GM21737 (cell line): ENCODE measurements around the gene TNFAIP1.

Experiments
- ATAC-seq: cut with Tn5 transposase; IDR thresholded peaks from one replicate; pipeline ENCODE4 v1.9.1; 2021; ENCODE audit warnings: mild to moderate bottlenecking, moderate library complexity; ENCODE audit not compliant: unreplicated experiment

Gene TNFAIP1

DNA sequence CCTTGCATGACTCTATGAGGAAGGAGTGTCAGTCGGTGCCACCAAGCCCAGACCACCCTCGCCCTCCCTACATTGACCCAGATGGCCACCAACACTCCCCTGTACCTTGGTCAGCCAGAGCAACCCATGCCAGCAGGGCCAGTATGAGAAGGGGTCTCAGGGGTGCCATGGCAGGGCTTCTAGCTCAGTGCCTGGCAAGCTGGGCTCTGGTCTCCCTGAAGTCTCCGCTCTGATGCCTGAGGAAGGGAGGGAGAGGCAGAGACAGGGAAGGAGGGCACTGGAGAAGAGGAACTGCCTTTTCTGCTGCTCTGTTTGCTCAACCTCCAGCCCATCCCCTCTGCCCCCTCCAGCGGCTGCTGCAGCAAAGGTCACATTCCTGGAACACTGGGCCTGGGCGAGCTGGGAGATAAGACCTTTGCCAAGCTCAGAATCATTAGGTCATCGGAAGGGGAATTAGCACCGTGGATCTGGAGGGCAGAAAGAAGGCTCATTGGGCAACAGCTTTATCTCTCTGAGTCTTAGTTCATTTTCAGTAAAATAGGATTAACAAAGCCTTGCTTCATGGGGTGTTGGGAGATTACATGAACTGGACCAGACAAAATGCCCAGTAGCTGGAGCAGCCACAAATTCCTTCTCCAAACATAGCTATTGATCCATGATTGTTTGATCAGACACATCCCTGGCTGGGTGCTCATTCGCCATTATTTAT lies 34.6 kb downstream of the TNFAIP1 start, which contains the start of gene VTN:
Gene VTN, minus strand, starts transcription at position 273 of the 709 bp plus-strand sequence. Its CDS starts 104 bp downstream, at position 169.
- ATAC-seq: no peak

DNA sequence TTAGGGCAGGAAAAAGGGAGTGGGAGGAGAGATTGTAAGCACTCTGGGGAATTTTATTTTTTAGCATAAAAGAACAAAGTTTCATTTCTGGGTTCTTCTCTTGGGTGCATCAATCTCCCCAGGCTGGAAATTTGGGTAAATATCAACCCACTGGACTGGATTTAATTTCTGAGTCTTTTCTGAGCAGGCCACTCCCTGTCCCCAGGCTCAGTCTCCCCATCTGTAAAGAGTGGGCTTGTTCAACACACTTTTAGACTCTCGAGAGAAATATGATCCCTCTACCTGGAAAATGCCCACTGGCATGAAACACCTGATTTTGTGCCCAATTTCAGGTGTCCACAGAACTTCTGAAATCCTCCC lies 35.2 kb downstream of the TNFAIP1 start:
- ATAC-seq: no peak

DNA sequence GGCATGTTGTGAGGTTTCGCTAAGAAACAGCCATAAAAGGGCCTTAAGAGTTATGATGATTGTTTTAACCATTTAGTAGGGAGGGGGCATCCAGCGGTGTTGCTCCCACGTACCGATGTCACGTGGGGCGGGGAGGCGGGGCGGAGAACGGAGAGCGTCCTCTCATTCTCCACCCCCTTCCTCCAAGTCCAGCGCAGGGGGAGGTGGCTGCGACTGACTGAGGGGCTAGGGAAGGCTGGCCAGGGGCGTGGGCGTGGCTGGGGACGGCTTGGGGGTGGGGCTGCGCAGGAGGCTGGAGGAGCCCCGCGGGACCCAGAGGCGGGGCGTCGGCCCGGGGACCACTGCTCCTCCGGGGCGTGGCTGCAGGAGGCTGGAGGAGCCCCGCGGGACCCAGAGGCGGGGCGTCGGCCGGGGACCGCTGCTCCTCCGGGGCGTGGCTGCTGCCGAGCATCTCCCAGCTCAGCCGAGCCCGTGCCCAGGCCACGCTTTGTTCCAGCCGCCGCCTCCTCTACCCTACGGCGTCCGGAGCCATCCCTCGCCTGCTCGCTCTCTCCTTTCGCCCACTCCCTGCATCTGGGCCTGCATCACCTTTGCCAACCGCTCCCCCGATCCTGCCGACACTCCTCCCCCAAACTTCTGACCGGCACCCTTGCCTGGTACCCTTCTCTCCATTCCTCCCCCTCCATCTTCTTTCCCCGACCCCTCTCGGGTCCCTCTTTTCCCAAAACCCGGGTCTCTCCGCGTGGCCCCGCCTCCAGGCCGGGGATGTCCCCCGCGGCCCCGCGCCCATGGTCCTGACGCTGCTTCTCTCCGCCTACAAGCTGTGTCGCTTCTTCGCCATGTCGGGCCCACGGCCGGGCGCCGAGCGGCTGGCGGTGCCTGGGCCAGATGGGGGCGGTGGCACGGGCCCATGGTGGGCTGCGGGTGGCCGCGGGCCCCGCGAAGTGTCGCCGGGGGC lies 36.0 kb downstream of the TNFAIP1 start, which contains the start of gene SARM1:
Gene SARM1, plus strand, starts transcription at position 450 of the 958 bp plus-strand sequence. Its CDS starts 339 bp downstream, at position 789.
- peak; percentile 82 for ATAC-seq

DNA sequence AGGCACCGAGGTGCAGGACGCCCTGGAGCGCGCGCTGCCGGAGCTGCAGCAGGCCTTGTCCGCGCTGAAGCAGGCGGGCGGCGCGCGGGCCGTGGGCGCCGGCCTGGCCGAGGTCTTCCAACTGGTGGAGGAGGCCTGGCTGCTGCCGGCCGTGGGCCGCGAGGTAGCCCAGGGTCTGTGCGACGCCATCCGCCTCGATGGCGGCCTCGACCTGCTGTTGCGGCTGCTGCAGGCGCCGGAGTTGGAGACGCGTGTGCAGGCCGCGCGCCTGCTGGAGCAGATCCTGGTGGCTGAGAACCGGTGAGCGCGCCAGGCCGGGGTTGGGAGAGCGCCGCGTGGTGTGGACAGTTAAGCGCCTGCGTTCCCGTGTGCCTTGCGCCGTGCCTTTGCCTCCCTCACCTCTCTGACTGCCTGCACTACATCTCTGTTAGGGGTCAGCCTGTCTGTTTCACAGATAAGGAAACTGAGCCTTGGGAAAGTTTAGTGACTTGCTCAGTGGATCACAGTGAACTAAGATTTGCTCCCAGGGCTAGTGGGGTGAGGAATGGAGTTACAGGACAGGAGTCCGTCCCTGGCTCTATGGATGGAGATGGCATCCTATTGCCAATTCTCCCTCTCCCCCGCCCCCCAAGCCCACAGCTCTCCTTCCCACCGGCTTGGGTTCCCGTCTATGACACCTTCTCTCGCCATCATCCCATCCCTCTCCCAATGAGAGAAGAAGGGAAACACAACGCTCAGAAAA lies 36.8 kb downstream of the TNFAIP1 start:
- no peak for ATAC-seq

DNA sequence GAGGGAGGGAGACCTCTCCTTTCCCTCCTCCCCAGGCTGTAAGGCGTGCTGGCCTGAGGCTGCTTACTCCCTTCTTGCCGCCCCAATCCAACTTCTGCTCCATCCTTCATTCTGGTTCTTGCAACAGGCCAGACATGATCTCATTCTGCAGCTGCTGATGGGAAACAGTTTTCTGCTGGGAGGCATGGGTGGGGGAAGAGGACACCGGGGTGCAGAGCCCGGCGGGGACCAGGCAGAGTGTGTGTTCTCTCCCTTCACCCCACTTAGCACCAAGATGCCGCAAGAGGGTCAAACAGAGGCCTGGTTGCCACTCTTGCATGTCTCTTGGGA lies 37.3 kb downstream of the TNFAIP1 start:
- ATAC-seq: no peak

DNA sequence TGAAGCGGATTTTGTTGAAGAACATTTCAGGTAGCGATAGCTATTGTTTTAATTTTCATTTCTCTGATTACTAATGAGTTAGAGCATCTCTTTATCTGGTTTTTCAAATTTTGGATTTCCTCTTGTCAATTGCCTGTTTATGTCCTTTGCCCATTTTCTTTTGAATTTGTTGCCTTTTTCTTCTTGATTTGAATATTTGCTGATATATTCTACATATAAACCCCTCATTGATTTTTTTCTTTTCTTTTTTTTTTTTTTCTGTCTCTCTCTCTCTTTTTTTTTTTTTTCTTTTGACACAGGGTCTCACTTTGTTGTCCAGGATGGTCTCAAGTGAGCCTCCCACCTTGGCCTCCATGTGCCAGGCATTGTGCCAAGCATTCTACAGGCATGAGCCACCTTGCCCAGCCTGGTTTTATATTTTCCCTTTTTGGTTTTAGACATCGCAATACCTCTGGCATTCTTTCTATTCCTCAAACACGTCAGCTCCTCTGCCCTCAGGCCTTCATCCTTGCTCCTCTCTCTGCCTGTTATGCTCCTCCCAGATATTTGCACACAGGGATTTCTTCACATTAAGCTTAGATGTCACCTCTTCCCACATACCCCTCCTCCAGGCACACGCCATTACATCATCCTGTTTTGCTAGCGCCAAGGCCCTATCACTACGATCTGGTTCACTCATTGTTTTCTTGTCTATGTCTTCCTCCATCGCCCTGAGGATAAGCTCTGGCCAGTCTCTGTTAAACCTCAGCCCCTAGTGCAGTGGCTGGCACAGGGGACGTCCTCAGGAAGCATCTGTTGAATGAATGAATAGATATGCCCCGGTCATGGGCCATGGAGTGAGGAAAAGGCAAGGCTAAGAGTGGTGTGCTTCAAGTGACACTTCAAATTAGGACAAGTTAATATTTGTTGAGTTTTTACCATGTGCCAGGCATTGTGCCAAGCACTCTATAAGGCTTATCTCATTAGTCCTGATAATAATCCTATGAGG lies 44.5 kb downstream of the TNFAIP1 start:
- no peak for ATAC-seq

DNA sequence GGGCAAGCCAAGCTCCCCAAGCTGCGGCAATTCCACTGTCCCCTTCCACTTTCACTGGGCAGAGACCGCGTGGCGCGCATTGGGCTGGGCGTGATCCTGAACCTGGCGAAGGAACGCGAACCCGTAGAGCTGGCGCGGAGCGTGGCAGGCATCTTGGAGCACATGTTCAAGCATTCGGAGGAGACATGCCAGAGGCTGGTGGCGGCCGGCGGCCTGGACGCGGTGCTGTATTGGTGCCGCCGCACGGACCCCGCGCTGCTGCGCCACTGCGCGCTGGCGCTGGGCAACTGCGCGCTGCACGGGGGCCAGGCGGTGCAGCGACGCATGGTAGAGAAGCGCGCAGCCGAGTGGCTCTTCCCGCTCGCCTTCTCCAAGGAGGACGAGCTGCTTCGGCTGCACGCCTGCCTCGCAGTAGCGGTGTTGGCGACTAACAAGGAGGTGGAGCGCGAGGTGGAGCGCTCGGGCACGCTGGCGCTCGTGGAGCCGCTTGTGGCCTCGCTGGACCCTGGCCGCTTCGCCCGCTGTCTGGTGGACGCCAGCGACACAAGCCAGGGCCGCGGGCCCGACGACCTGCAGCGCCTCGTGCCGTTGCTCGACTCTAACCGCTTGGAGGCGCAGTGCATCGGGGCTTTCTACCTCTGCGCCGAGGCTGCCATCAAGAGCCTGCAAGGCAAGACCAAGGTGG lies 45.7 kb downstream of the TNFAIP1 start:
- ATAC-seq: no peak

DNA sequence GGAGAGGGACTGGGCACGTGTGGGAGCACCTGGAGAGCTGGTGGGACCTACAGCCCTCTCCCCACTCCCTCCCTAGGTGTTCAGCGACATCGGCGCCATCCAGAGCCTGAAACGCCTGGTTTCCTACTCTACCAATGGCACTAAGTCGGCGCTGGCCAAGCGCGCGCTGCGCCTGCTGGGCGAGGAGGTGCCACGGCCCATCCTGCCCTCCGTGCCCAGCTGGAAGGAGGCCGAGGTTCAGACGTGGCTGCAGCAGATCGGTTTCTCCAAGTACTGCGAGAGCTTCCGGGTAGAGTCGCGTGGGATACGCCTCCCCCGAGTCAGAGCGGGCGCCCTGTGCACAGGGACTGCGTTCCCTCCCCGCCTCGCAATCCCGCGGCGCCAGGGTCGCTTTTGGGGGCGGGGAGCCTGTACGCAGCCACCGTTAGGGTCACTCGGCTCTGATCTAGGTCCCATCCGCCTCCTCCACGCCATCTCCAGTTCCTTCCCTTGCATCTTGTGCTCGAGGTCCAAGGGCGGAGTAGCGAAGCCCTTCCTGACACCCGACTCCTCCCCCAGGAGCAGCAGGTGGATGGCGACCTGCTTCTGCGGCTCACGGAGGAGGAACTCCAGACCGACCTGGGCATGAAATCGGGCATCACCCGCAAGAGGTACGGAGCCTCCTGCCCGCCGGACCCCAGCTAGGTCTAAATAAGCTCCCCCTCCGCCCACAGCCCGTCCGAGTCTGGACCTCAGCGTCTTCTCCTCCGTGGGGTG lies 48.9 kb downstream of the TNFAIP1 start:
- ATAC-seq: peak; percentile 79

DNA sequence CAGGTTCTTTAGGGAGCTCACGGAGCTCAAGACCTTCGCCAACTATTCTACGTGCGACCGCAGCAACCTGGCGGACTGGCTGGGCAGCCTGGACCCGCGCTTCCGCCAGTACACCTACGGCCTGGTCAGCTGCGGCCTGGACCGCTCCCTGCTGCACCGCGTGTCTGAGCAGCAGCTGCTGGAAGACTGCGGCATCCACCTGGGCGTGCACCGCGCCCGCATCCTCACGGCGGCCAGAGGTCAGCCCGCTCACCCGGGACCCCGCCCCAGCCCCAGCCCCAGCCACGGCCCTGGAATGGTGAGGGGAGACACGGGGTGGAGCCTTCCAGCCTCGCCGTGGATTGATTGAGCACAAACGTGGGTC lies 49.5 kb downstream of the TNFAIP1 start:
- no peak for ATAC-seq

DNA sequence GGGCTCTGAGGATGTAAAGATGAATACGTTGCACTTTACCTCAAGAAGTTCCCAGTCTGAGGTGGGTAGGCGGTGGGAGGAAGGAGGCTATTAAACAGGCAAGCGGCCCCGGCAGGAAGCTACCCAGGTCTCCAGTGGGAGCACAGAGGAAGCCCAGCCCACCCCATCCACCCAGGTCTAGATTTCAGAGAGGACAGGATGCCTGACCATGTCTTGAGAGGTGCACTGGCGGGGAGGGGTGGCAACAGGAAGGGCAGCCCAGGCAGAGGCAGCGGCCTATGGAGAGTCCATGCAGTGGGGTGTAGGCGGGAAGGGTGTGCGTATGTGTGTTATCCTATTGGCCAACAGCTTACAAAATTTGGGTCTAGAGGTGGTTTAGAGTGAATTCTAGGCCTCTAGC lies 49.8 kb downstream of the TNFAIP1 start:
- no peak for ATAC-seq

DNA sequence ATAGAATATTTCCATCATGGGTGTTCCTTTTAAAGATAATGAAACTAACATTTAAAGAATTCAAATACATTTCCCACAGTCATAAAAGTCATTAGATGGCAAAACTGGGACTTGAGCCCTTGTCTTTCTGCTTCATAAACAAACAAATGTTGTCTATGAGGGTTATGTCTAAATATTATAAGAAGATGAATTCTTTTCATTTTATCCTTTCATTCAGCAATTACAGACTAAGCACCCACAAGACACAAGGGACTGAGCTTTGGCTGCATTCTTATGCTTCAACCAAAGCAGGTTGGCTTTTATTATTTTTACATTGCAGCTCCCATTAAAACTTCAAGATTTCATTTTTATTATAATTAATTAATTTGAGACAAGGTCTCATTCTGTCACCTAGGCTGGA lies 50.8 kb downstream of the TNFAIP1 start:
- ATAC-seq: no peak

DNA sequence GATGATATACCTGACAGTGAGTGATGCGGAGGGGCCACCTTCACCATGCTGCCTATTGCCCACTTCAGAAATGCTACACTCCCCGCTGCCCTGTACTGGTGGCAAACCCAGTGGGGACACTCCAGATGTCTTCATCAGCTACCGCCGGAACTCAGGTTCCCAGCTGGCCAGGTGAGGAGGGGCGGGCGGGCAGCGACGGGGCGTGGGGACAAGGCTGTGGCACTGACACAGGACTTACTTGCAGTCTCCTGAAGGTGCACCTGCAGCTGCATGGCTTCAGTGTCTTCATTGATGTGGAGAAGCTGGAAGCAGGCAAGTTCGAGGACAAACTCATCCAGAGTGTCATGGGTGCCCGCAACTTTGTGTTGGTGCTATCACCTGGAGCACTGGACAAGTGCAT lies 52.5 kb downstream of the TNFAIP1 start:
- no peak for ATAC-seq

DNA sequence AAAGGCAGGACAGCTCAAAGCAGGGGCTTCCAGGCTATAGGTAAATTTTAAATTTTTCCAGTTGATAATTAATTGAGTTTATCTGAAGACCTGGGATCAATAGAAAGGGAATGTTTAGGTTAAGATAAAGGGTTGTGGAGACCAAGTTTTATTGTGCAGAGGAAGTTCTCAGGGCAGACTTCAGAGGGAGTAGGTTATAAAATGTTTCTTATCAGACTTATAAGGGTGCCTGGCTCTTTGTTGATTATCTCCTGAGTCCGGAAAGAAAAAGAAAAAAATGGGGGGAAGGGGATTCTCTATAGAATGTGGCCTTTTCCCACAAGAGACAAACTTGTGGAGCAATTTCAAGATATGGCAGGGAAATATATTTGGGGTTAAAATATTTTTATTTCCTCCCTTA lies 54.6 kb downstream of the TNFAIP1 start:
- ATAC-seq: no peak

DNA sequence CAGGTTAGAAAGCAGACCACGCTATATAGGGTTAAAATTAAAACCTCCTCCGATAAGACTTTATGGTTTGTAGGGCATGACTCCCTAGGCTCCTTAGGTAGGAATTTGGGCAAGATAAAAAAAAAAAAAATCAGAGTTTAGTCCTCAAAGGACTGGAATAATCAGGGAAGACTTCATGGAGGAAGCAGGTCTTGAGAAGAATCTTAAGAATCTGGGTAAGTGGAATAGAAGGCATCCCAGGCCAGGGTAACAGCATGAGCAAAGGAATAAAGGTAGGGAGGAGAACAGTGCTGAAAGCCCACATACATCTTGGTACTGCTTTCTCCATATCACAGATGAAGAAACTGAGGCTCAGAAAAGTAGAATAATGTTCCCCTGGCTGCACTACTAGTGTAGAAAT lies 55.0 kb downstream of the TNFAIP1 start:
- no peak for ATAC-seq

DNA sequence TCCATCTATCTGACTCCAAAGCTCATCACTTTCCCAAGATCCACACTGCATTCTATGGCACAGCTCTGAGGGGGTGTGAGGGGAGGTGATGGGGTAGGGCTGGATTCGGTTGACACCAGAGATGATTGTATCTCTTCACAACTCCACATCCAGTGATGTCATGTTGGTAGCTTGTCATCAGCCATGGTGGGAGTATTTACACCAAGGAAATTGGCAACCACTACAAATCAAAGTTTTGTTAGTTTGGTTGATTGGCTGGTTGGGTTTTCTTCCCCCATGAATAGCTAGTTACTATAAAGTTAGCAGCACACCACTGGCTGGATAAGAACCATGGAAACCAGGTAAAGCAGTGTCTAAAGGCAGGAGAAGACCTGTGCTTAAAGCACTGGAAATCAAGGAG lies 55.4 kb downstream of the TNFAIP1 start:
- no peak for ATAC-seq

DNA sequence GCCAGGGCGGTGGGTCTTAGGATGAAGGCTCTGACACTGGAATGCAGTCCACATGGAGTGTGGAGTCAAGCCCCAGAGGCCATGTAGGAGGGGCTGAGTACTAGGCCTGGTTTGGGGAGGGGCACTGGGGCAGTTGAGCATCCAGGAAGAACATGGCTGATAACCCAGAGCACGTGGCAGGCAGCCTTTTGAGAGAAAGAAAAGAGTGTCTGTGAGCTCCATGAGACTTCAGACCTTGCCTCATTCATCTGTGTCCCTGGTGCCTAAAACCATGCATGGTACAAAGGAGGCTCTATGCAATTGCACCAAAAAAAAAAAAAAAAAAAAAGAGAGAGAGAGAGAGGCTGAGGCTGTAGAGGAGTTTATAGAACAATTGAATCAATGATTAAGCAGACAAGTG lies 55.8 kb downstream of the TNFAIP1 start:
- no peak for ATAC-seq

DNA sequence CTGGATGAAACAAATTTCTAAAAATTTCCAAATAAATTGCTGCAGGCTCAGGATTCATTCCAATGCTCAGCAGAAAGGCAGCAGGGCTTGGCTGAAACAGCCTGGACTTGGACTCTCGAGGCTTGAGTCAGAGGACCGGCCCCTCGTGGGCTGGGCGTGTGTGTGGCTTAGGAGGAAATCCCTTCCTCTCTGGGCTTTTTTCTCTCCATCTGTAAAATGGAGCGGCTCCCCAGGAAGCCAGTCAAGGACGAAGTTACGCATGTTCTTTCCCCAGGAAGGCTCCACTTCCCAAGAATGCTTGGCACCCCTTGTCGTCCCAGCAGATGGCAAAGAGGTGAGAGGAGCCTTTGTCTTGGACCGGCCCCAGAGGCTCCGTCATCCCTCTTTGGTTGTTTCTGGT lies 56.9 kb downstream of the TNFAIP1 start:
- ATAC-seq: no peak

DNA sequence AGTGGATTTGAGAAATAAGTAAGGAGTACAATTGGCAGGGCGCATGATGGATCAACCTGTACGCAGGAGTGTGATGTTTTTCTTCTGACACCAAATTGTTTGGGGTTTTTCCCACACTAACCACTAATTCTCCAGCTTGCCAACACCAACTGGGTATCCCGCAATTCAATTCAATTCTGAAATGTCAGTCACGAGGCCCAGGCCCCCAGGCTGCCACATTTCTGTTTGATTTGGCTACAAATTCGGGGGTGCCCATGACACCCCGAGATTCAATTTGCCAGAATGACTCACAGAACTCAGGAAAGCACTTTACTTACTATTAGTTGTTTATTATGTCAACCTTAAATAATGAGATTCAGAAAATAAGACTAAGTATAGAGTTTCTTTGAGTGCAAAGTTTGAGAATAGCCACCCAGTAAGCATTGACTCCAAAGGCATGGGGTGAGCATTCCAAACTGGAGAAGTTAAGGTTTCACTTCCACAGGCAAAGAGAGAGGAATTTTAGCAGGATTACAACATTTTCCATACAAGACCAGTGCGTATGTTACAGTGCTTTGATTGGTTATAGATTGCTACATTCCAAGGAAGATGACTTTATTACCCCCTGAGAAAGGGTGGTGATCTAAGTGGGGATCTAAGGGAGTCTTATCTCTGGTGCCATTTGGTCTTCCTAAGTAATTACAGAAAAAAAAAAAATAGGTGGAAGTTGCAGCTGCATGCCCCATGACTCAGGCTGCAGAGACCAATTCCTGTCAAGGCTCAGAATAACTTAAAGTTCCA lies 59.0 kb downstream of the TNFAIP1 start:
- no peak for ATAC-seq
